ENCODE data around the gene AGXT2.

DNA sequence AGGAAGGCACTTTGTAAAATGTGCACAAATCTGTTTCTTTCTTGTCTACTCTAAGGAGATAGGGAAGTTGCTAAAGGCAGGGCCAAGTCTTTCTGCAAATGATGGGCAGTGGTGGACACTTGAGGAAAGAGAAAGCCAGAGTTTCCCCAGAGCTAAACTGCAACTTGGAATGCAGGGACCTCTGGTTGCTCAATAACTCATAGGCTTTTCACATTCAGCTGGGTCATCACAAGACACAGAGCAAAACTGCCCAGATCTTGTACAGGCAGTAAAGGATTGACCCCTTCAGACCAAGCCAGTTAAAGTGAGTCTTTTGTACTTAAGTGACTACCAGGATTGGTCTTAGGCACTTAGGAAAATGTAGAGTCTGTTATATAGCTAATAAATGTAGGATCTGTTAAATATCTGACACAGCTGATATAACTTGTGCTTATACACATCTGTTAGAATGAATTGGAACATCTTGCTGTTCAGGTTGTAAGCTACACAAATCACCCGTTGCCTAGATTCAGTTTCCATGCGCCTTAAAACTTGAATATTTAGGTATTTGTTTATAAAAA is 13.5 kb upstream of the AGXT2 start:
- TF ChIP-seq, protein P1, sequence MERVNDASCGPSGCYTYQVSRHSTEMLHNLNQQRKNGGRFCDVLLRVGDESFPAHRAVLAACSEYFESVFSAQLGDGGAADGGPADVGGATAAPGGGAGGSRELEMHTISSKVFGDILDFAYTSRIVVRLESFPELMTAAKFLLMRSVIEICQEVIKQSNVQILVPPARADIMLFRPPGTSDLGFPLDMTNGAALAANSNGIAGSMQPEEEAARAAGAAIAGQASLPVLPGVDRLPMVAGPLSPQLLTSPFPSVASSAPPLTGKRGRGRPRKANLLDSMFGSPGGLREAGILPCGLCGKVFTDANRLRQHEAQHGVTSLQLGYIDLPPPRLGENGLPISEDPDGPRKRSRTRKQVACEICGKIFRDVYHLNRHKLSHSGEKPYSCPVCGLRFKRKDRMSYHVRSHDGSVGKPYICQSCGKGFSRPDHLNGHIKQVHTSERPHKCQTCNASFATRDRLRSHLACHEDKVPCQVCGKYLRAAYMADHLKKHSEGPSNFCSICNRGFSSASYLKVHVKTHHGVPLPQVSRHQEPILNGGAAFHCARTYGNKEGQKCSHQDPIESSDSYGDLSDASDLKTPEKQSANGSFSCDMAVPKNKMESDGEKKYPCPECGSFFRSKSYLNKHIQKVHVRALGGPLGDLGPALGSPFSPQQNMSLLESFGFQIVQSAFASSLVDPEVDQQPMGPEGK (CRISPR knock-in tag; IDR thresholded peaks at IDR 0.05; ENCODE audit: borderline replicate concordance), result no peak
- TF ChIP-seq GLIS3 (CRISPR knock-in tag; IDR thresholded peaks at IDR 0.05), result no peak
- TF ChIP-seq, protein P2, sequence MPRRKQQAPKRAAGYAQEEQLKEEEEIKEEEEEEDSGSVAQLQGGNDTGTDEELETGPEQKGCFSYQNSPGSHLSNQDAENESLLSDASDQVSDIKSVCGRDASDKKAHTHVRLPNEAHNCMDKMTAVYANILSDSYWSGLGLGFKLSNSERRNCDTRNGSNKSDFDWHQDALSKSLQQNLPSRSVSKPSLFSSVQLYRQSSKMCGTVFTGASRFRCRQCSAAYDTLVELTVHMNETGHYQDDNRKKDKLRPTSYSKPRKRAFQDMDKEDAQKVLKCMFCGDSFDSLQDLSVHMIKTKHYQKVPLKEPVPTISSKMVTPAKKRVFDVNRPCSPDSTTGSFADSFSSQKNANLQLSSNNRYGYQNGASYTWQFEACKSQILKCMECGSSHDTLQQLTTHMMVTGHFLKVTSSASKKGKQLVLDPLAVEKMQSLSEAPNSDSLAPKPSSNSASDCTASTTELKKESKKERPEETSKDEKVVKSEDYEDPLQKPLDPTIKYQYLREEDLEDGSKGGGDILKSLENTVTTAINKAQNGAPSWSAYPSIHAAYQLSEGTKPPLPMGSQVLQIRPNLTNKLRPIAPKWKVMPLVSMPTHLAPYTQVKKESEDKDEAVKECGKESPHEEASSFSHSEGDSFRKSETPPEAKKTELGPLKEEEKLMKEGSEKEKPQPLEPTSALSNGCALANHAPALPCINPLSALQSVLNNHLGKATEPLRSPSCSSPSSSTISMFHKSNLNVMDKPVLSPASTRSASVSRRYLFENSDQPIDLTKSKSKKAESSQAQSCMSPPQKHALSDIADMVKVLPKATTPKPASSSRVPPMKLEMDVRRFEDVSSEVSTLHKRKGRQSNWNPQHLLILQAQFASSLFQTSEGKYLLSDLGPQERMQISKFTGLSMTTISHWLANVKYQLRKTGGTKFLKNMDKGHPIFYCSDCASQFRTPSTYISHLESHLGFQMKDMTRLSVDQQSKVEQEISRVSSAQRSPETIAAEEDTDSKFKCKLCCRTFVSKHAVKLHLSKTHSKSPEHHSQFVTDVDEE (CRISPR knock-in tag; IDR thresholded peaks at IDR 0.05), result no peak
- TF ChIP-seq, protein P3, sequence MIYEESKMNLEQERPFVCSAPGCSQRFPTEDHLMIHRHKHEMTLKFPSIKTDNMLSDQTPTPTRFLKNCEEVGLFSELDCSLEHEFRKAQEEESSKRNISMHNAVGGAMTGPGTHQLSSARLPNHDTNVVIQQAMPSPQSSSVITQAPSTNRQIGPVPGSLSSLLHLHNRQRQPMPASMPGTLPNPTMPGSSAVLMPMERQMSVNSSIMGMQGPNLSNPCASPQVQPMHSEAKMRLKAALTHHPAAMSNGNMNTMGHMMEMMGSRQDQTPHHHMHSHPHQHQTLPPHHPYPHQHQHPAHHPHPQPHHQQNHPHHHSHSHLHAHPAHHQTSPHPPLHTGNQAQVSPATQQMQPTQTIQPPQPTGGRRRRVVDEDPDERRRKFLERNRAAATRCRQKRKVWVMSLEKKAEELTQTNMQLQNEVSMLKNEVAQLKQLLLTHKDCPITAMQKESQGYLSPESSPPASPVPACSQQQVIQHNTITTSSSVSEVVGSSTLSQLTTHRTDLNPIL (CRISPR knock-in tag; IDR thresholded peaks at IDR 0.05; ENCODE audit: low read depth), result no peak
- TF ChIP-seq RARB (CRISPR knock-in tag; IDR thresholded peaks at IDR 0.05), result no peak
- TF ChIP-seq ISL1 (CRISPR knock-in tag; IDR thresholded peaks at IDR 0.05), result no peak
- no peak for TF ChIP-seq ZNF8 (CRISPR knock-in tag; IDR thresholded peaks at IDR 0.05)
- TF ChIP-seq, protein P4, sequence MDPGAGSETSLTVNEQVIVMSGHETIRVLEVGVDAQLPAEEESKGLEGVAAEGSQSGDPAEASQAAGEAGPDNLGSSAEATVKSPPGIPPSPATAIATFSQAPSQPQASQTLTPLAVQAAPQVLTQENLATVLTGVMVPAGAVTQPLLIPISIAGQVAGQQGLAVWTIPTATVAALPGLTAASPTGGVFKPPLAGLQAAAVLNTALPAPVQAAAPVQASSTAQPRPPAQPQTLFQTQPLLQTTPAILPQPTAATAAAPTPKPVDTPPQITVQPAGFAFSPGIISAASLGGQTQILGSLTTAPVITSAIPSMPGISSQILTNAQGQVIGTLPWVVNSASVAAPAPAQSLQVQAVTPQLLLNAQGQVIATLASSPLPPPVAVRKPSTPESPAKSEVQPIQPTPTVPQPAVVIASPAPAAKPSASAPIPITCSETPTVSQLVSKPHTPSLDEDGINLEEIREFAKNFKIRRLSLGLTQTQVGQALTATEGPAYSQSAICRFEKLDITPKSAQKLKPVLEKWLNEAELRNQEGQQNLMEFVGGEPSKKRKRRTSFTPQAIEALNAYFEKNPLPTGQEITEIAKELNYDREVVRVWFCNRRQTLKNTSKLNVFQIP (CRISPR knock-in tag; IDR thresholded peaks at IDR 0.05; ENCODE audit: borderline replicate concordance, low read depth), result no peak
- TF ChIP-seq TOX (CRISPR knock-in tag; IDR thresholded peaks at IDR 0.05; ENCODE audit: borderline replicate concordance), result no peak
- no peak for TF ChIP-seq BACH2 (CRISPR knock-in tag; IDR thresholded peaks at IDR 0.05; ENCODE audit: borderline replicate concordance)
- TF ChIP-seq TCF4 (CRISPR knock-in tag; IDR thresholded peaks at IDR 0.05; ENCODE audit: borderline replicate concordance), result no peak
- TF ChIP-seq ZNF70 (CRISPR knock-in tag; IDR thresholded peaks at IDR 0.05), result no peak
- no peak for TF ChIP-seq ARNTL (CRISPR knock-in tag; IDR thresholded peaks at IDR 0.05; ENCODE audit: borderline replicate concordance, low read depth)
